HL-60 (cell line): ENCODE data around the gene PNN.

Experiments used
- GABPA ChIP-seq: IDR thresholded peaks from 2 replicates; pipeline ENCODE4 v1.6.1; 2012; ENCODE audit warnings: low read depth
- POLR2AphosphoS5 ChIP-seq: IDR thresholded peaks from 2 replicates; pipeline ENCODE4 v1.6.1; 2012; ENCODE audit warnings: low read depth
- SPI1 ChIP-seq: IDR thresholded peaks from 2 replicates; pipeline ENCODE4 v1.6.1; 2012; ENCODE audit warnings: low read depth, mild to moderate bottlenecking, borderline replicate concordance
- TF ChIP-seq, protein P1 (sequence below): IDR thresholded peaks from one replicate; pipeline ENCODE4 v1.5.1; 2011; ENCODE audit warnings: low read length, control low read depth, inconsistent platforms; ENCODE audit not compliant: insufficient read depth
- TF ChIP-seq, protein P2 (sequence below): IDR thresholded peaks from 2 replicates; pipeline ENCODE4 v1.6.1; 2012; ENCODE audit warnings: low read depth; ENCODE audit not compliant: insufficient replicate concordance

DNA sequence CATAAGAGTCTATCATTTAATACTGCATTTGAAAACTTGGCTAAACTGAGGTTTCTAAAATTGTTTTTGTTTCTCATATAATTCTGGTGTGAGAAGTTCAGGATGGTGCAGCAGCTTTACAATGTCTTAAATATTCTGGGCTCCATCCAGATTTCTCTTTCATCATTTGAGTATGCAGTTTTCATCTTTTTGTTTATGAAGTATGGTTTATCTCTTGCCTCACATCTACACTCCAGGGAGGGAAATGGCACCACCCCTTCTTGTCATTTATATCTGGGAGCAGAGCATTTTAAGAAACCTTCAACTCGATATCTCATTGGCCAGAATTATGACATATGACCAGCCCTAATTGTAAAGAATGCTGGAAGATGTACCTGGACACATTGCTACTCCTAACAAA lies 36.6 kb upstream of the PNN start:
- no peak for TF ChIP-seq GABPA
- TF ChIP-seq, protein P1, sequence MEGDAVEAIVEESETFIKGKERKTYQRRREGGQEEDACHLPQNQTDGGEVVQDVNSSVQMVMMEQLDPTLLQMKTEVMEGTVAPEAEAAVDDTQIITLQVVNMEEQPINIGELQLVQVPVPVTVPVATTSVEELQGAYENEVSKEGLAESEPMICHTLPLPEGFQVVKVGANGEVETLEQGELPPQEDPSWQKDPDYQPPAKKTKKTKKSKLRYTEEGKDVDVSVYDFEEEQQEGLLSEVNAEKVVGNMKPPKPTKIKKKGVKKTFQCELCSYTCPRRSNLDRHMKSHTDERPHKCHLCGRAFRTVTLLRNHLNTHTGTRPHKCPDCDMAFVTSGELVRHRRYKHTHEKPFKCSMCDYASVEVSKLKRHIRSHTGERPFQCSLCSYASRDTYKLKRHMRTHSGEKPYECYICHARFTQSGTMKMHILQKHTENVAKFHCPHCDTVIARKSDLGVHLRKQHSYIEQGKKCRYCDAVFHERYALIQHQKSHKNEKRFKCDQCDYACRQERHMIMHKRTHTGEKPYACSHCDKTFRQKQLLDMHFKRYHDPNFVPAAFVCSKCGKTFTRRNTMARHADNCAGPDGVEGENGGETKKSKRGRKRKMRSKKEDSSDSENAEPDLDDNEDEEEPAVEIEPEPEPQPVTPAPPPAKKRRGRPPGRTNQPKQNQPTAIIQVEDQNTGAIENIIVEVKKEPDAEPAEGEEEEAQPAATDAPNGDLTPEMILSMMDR = no peak
- no peak for TF ChIP-seq POLR2AphosphoS5
- TF ChIP-seq, protein P2, sequence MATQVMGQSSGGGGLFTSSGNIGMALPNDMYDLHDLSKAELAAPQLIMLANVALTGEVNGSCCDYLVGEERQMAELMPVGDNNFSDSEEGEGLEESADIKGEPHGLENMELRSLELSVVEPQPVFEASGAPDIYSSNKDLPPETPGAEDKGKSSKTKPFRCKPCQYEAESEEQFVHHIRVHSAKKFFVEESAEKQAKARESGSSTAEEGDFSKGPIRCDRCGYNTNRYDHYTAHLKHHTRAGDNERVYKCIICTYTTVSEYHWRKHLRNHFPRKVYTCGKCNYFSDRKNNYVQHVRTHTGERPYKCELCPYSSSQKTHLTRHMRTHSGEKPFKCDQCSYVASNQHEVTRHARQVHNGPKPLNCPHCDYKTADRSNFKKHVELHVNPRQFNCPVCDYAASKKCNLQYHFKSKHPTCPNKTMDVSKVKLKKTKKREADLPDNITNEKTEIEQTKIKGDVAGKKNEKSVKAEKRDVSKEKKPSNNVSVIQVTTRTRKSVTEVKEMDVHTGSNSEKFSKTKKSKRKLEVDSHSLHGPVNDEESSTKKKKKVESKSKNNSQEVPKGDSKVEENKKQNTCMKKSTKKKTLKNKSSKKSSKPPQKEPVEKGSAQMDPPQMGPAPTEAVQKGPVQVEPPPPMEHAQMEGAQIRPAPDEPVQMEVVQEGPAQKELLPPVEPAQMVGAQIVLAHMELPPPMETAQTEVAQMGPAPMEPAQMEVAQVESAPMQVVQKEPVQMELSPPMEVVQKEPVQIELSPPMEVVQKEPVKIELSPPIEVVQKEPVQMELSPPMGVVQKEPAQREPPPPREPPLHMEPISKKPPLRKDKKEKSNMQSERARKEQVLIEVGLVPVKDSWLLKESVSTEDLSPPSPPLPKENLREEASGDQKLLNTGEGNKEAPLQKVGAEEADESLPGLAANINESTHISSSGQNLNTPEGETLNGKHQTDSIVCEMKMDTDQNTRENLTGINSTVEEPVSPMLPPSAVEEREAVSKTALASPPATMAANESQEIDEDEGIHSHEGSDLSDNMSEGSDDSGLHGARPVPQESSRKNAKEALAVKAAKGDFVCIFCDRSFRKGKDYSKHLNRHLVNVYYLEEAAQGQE = no peak
- no peak for TF ChIP-seq SPI1
